Peyer's patch (tissue), 4 donors: Measurements from ENCODE around the gene APOA4. TPM values are rescaled to one million over a fixed set of nuclear protein-coding genes. Genes with fewer than 3 reads are reported as not detected.

ENCODE experiments used
- DNase-seq, 3 donors: peaks; one replicate each; pipeline ENCODE4 v3.0.0-alpha.2; 2017 to 2019
- H3K27ac ChIP-seq, 4 donors: fragments of 200-600 bp; sonication (generic); one replicate each; pipeline ENCODE4 v1.5.1; 2016 to 2019
- H3K27me3 ChIP-seq, 2 donors: fragments of 200-600 bp; sonication (generic); one replicate each; pipeline ENCODE4 v1.5.1; 2019
- H3K36me3 ChIP-seq, 3 donors: fragments of 200-600 bp; sonication (generic); one replicate each; pipeline ENCODE4 v1.5.1; 2016 to 2019
- H3K4me1 ChIP-seq, 4 donors: fragments of 200-600 bp; sonication (generic); one replicate each; pipeline ENCODE4 v1.5.1; 2016 to 2019
- H3K4me3 ChIP-seq, 4 donors: fragments of 200-600 bp; sonication (generic); 1 replicate in 3 of 4; 2 replicates in 1 of 4; pipeline ENCODE4 v1.5.1; 2016 to 2019; ENCODE audit warnings: mild to moderate bottlenecking in 1 of 4
- H3K9me3 ChIP-seq, 4 donors: fragments of 200-600 bp; sonication (generic); one replicate each; pipeline ENCODE4 v1.5.1; 2016 to 2019; ENCODE audit warnings: mild to moderate bottlenecking in 1 of 4
- POLR2A ChIP-seq, 2 donors: fragments of 450-650 bp; IDR thresholded peaks; one replicate each; pipeline ENCODE4 v1.5.1; 2017; ENCODE audit warnings: antibody characterized with exemption in 2 of 2, mild to moderate bottlenecking in 2 of 2, moderate library complexity in 2 of 2
- total RNA-seq, 4 donors: library from RNA; depleted of rRNA; stranded (reverse); fragments of >200 nt; gene quantifications; one replicate each; pipeline ENCODE4 v1.1.0, GENCODE V29; 2016
- TF ChIP-seq, protein P1 (sequence below), 6 experiments: fragments of 450-650 bp in 4 of 6; fragments of 200-600 bp in 2 of 6; sonication (generic) in 1 of 6; IDR thresholded peaks; one replicate each; pipeline ENCODE4 v1.5.1; 2017 to 2019; ENCODE audit warnings: antibody characterized with exemption in 6 of 6, mild to moderate bottlenecking in 3 of 6, moderate library complexity in 1 of 6

The APOA4 gene
- total RNA-seq, 4 donors from 2014 or later, result 107 to 10,211 (median 6,146) TPM

DNA sequence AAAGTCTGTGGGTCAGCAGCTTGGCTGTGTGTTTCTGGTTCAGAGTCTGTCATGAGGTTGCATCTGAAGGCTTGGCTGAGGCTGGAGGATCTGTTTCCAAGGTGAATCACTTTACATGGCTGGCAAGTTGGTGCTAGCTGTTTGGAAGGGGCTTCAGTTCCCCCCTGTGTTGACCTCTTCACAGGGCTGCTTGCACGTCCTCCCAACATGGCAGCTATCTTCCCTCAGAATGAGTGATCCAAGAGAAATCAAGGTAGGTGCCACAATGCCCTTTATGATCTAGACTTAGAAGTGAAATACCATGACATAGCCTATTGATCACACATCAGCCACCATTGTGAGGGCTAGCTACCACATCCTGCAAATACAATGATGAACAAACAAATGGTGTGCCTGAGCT is 9.9 kb downstream of the APOA4 start:
- no peak for TF ChIP-seq POLR2A (IDR thresholded peaks at IDR 0.05)
- TF ChIP-seq, protein P1, sequence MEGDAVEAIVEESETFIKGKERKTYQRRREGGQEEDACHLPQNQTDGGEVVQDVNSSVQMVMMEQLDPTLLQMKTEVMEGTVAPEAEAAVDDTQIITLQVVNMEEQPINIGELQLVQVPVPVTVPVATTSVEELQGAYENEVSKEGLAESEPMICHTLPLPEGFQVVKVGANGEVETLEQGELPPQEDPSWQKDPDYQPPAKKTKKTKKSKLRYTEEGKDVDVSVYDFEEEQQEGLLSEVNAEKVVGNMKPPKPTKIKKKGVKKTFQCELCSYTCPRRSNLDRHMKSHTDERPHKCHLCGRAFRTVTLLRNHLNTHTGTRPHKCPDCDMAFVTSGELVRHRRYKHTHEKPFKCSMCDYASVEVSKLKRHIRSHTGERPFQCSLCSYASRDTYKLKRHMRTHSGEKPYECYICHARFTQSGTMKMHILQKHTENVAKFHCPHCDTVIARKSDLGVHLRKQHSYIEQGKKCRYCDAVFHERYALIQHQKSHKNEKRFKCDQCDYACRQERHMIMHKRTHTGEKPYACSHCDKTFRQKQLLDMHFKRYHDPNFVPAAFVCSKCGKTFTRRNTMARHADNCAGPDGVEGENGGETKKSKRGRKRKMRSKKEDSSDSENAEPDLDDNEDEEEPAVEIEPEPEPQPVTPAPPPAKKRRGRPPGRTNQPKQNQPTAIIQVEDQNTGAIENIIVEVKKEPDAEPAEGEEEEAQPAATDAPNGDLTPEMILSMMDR (IDR thresholded peaks at IDR 0.05), result no peak
- Histone ChIP-seq H3K36me3 (no peaks in the 10 kb centered on the region), H3K4me3 (no peak overlapping the region), H3K27ac (peak overlapping the region in 3 of 4 donors; percentile 24 to 90 (median 73)), H3K27me3 (no peaks in the 10 kb centered on the region), H3K9me3 (no peaks in the 10 kb centered on the region), H3K4me1 (no peaks in the 10 kb centered on the region)
- no peak for DNase-seq

DNA sequence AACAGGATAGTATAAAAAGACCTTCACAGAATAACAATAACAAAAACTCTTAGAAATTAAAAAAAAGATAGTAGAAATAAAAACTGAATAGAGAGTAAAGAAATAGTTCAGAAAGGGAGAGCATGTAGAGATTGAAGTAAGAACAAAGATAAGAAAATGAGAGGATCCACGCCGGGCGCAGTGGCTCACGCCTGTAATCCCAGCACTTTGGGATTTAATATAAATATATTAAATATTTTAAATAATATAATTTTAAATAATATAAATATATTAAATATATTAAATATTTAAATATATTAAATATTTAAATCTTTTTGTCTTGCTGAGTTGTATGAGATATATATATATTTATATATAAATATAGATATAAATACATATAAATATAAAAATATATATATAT is 11.0 kb downstream of the APOA4 start:
- Histone ChIP-seq H3K27me3 (no peaks in the 10 kb centered on the region), H3K27ac (no peak overlapping the region), H3K9me3 (no peaks in the 10 kb centered on the region), H3K4me3 (no peak overlapping the region), H3K36me3 (no peaks in the 10 kb centered on the region), H3K4me1 (peaks cover 0 to 6% (median 0%) of the 10 kb centered on the region in 4 donors)
- DNase-seq, result no peak
- TF ChIP-seq, protein P1 (IDR thresholded peaks at IDR 0.05), result no peak

- TF ChIP-seq, protein P1 (IDR thresholded peaks at IDR 0.05), result no peak
- no peak for TF ChIP-seq POLR2A (IDR thresholded peaks at IDR 0.05)
- peaks cover 0 to 6% (median 0%) of the 10 kb centered on the region in 4 donors for H3K4me1 ChIP-seq
- H3K9me3 ChIP-seq, result no peaks in the 10 kb centered on the region
- no peaks in the 10 kb centered on the region for H3K36me3 ChIP-seq
- H3K27ac ChIP-seq, result no peak overlapping the region
- H3K27me3 ChIP-seq, result no peaks in the 10 kb centered on the region
- DNase-seq, result no peak
- H3K4me3 ChIP-seq, result no peak overlapping the region
These were observed 11.9 kb downstream of the APOA4 start for GRCh38 chr11:116811194-116811593.

DNA sequence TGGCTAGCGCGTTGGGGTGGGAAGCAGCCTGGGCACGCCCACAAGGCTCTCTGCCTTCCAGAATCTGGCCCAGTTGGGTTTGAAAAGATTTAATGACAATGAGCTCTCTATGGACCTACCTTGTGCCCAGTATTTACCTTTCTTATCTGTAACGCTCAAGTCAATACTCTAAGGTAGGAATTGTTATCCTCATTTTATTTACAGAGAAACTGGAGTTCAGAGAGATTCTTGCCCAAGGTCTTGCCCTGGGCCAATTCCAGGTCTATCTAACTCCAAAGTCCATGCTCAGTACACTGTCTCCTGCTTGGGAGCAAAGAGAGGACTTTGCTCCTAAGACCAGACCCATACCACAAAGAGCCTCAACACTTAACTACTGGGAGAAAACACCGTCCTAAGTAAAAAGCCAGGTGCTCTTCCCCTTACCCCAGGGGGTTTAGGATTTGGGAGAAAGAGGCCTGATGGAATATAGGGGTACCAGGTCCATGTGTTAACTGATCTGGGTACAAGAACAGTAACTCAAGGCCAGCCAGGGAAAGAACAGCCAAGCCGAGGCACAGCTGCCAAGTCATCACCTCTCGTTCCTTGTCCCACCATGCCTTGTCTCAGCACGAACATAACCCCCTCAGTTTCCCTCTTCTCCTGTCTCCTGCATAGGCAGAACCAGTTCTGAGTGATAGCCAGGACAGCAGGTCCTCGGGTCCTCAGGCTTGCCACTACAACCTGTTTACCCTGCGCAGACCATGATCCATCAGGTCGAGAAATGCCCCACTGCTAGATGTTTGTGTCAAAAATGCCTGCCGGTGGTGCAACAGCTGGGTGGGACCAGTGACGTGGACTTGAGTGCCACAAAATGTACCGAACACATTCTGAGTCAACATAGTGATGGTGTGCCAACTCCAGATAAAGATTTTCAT is 14.6 kb downstream of the APOA4 start:
- Histone ChIP-seq H3K4me3 (no peak overlapping the region), H3K27me3 (no peaks in the 10 kb centered on the region), H3K4me1 (peaks cover 0 to 6% (median 0%) of the 10 kb centered on the region in 4 donors), H3K9me3 (no peaks in the 10 kb centered on the region), H3K36me3 (no peaks in the 10 kb centered on the region), H3K27ac (peak overlapping the region in 3 of 4 donors; percentile 16 to 93 (median 84))
- TF ChIP-seq, protein P1 (IDR thresholded peaks at IDR 0.05), result no peak
- TF ChIP-seq POLR2A (IDR thresholded peaks at IDR 0.05), result peak in 1 of 2 donors; percentile 28
- peak in 2 of 3 donors; percentile 75 to 83 for DNase-seq

DNA sequence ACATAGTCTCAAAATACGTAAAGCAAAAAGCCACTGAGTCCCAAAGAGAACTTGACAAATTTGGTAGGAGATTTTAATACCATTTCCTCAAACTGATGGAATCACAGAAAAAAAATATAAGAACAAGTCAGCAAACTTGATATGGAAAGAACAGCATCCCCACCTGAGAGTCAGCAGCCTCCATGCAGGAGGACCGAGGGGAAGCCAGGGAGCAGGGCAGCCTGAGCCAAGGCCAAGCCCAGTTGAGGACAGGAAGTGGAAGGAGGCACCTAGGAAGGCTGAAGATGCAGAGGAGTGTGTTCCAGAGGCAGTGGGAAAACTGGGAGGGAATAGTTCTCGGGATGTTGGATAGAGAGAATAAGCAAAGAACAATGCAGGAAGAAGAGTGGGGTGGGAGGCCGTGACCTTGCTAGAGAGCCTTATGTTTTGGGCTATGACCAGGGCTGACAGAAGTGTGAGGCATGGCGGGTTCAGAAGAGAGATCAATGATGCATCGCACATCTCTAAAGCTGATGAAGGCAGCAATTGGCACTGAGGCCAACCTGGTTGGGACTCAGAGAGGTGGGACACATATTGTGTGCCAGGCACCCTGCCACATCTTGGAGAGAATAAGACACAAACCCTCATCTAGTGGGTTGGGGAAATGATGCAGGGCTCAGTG is 15.4 kb downstream of the APOA4 start:
- no peak for DNase-seq
- Histone ChIP-seq H3K27me3 (no peaks in the 10 kb centered on the region), H3K4me3 (no peak overlapping the region), H3K36me3 (no peaks in the 10 kb centered on the region), H3K9me3 (no peaks in the 10 kb centered on the region), H3K4me1 (peaks cover 0 to 6% (median 0%) of the 10 kb centered on the region in 4 donors), H3K27ac (peak overlapping the region in 2 of 4 donors; percentile 84 to 93)
- TF ChIP-seq, protein P1 (IDR thresholded peaks at IDR 0.05), result no peak
- no peak for TF ChIP-seq POLR2A (IDR thresholded peaks at IDR 0.05)
